ENCODE results near the gene UGGT2. TPM values are rescaled to one million over a fixed set of nuclear protein-coding genes. Genes with fewer than 3 reads are reported as not detected.

The UGGT2 gene
- total and polyA plus RNA-seq, 2 of the 13 experiments (the other 11 are each of a cell fraction or from before 2014, with no cell fraction given): 13.2 to 27.1 TPM

GRCh38 chr13:95931300-95932025 lies 121.7 kb downstream of the UGGT2 start:
- Histone ChIP-seq H3K79me2 (ENCODE audit: insufficient read depth, low read length) (no peaks in the 10 kb centered on the region), H4K20me1 (ENCODE audit: insufficient read depth, low read length) (no peaks in the 10 kb centered on the region), H3K4me3 (replicated peaks in 1 of 3; ENCODE audit: insufficient read depth in 1 of 3, low read depth in 2 of 3, low read length in 3 of 3) (no peak overlapping the region), H3K36me3 (replicated peaks in 1 of 2; ENCODE audit: control insufficient read depth in 1 of 2, insufficient read depth in 2 of 2, low read length in 2 of 2) (peaks cover 5 to 14% of the 10 kb centered on the region in 2 experiments; a peak in 2 of 5 replicates), H3K27ac (ENCODE audit: extremely low read length, insufficient read depth, low read length) (no peak overlapping the region), H3K9ac (ENCODE audit: insufficient read depth, low read depth, low read length) (no peak overlapping the region), H3K4me1 (ENCODE audit: insufficient read depth, low read length) (no peaks in the 10 kb centered on the region), H3K9me3 (ENCODE audit: low read length) (no peaks in the 10 kb centered on the region), H2AFZ (ENCODE audit: low read length) (no peak overlapping the region), H3K27me3 (ENCODE audit: control insufficient read depth in 1 of 2, insufficient read depth in 2 of 2, low read length in 2 of 2) (no peaks in the 10 kb centered on the region), H3K4me2 (ENCODE audit: low read depth, low read length) (no peak overlapping the region)
- no peak; the same call in 2 of the 3 replicates for ATAC-seq
- DNase-seq (ENCODE audit: low spot score): no peak
- 87% methylated on average over 26 of the region's 44 CpGs for WGBS (ENCODE audit: low lambda C conversion rate)
- no peak for FAIRE-seq
- CTCF ChIA-PET (ENCODE audit: low intra/inter-chr PET ratio, low total read pairs): no interaction called here
- no TSS peak for BruUV-seq (replicated peaks)
- intact Hi-C loops (cut with micrococcal nuclease; ENCODE audit: unreplicated experiment) (no loop called here), in situ Hi-C loops (cut with HindIII; ENCODE audit: extremely low pct_ligation_motif_present, low pct_unique_long_range_greater_than_20kb) (no loop called here)
- POLR2A ChIA-PET: no interaction called here
- no peak for TF ChIP-seq RBAK (CRISPR knock-in tag; IDR thresholded peaks at IDR 0.05)
- TF ChIP-seq MZF1 (CRISPR knock-in tag; IDR thresholded peaks at IDR 0.05; ENCODE audit: borderline replicate concordance): no peak
- no peak for TF ChIP-seq ZNF17 (CRISPR knock-in tag; IDR thresholded peaks at IDR 0.05)
- TF ChIP-seq HMGXB3 (CRISPR knock-in tag; IDR thresholded peaks at IDR 0.05; ENCODE audit: borderline replicate concordance): no peak
- no peak for TF ChIP-seq PRPF4 (IDR thresholded peaks at IDR 0.05; ENCODE audit: low read depth, low read length, poor library complexity, severe bottlenecking)
- no peak for TF ChIP-seq KLF6 (CRISPR knock-in tag; IDR thresholded peaks at IDR 0.05)
- TF ChIP-seq CREM (IDR thresholded peaks at IDR 0.05): no peak
- TF ChIP-seq CREM (CRISPR knock-in tag; IDR thresholded peaks at IDR 0.05): no peak
- TF ChIP-seq MTA1 (CRISPR knock-in tag; IDR thresholded peaks at IDR 0.05; ENCODE audit: borderline replicate concordance): no peak
- no peak for TF ChIP-seq ZNF776 (CRISPR knock-in tag; IDR thresholded peaks at IDR 0.05)
- TF ChIP-seq TEAD2 (CRISPR knock-in tag; IDR thresholded peaks at IDR 0.05): no peak
- TF ChIP-seq HOXA9 (CRISPR knock-in tag; IDR thresholded peaks at IDR 0.05; ENCODE audit: borderline replicate concordance): no peak
- TF ChIP-seq ZNF281 (CRISPR knock-in tag; IDR thresholded peaks at IDR 0.05; ENCODE audit: borderline replicate concordance): no peak
- no peak for TF ChIP-seq E2F2 (CRISPR knock-in tag; IDR thresholded peaks at IDR 0.05; ENCODE audit: borderline replicate concordance)
- no peak for TF ChIP-seq ZNF468 (CRISPR knock-in tag; IDR thresholded peaks at IDR 0.05)
- no peak for TF ChIP-seq BATF2 (CRISPR knock-in tag; IDR thresholded peaks at IDR 0.05)
